Measurements from ENCODE around the gene TAF4B.

- no peak for TF ChIP-seq MAX (IDR thresholded peaks at IDR 0.05)
- TF ChIP-seq REST (IDR thresholded peaks at IDR 0.05; ENCODE audit: low read depth), result no peak
- no peak for TF ChIP-seq FOXM1 (IDR thresholded peaks at IDR 0.05; ENCODE audit: borderline replicate concordance, low read depth)
- TF ChIP-seq EP300 (IDR thresholded peaks at IDR 0.05; ENCODE audit: borderline replicate concordance), result no peak
- no peak for TF ChIP-seq TCF12 (IDR thresholded peaks at IDR 0.05; ENCODE audit: low read depth)
- TF ChIP-seq NFIC (IDR thresholded peaks at IDR 0.05), result no peak
- no peak for TF ChIP-seq ZBTB7A (IDR thresholded peaks at IDR 0.05; ENCODE audit: low read depth)
- no peak for TF ChIP-seq RAD21 (IDR thresholded peaks at IDR 0.05; ENCODE audit: low read depth)
- TF ChIP-seq YY1 (IDR thresholded peaks at IDR 0.05; ENCODE audit: low read depth), result no peak
- no peak for TF ChIP-seq TAF1 (IDR thresholded peaks at IDR 0.05; ENCODE audit: low read depth)
- TF ChIP-seq TEAD4 (IDR thresholded peaks at IDR 0.05), result no peak
These were observed 64.1 kb downstream of the TAF4B start for GRCh38 chr18:26290385-26290784.
